IPS DF 6.9 (cell line): Measurements from ENCODE around the gene ZNF101.

Experiments used
- DNase-seq: peaks from one replicate; pipeline ENCODE4 v3.0.0-alpha.2; 2013; ENCODE audit warnings: low read depth, low spot score
- H3K27ac ChIP-seq: one replicate; pipeline ENCODE4 v1.5.1; 2013; ENCODE audit warnings: low read length, control low read depth
- H3K27me3 ChIP-seq: 2 replicates; pipeline ENCODE4 v1.6.1; 2013; ENCODE audit warnings: mild to moderate bottlenecking, low read length; ENCODE audit not compliant: control insufficient read depth, insufficient read depth
- H3K36me3 ChIP-seq: 2 replicates; pipeline ENCODE4 v1.6.1; 2013; ENCODE audit warnings: low read length; ENCODE audit not compliant: control insufficient read depth, insufficient read depth
- H3K4me1 ChIP-seq: 2 replicates; pipeline ENCODE4 v1.6.1; 2013; ENCODE audit warnings: low read length; ENCODE audit not compliant: control insufficient read depth, insufficient read depth
- H3K4me3 ChIP-seq: 2 replicates; pipeline ENCODE4 v1.5.1; 2013; ENCODE audit warnings: mild to moderate bottlenecking, low read length
- H3K9me3 ChIP-seq: 2 replicates; pipeline ENCODE4 v1.6.1; 2013; ENCODE audit warnings: low read length, inconsistent platforms; ENCODE audit not compliant: control insufficient read depth, insufficient read depth
- WGBS: extraction: QIAGEN DNeasy Blood & Tissue Kit; methylation state at CpG from one replicate; pipeline ENCODE4 v1.1.7; 2013; ENCODE audit warnings: mixed read lengths, missing lambda C conversion rate; ENCODE audit not compliant: insufficient read length, insufficient coverage; 5-methylcytosine and 5-hydroxymethylcytosine counted together

Gene ZNF101

DNA sequence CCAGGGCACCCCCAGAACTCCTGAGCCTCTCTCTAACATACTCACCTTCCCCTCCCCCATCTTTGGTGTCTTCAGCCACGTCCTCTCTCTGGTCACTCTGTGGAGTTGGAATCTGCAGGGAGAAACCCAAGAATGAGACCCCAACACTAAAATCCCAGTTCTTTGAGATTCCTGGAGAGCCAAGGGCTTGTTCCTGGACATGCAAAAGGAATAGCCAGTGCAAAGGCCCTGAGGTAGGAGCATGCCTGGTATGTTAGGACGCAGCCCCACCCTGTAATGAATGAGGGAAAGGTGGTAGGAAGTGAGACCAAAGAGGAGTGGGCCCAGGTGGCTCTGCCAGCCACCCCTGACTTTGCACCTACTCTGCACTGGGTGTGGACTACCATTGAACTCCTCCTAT lies 38.2 kb upstream of the ZNF101 start:
- Histone ChIP-seq H3K4me3 (no peak overlapping the region), H3K27ac (no peak overlapping the region), H3K4me1 (peaks cover 6% of the 10 kb centered on the region), H3K36me3 (peaks cover 13% of the 10 kb centered on the region), H3K27me3 (no peaks in the 10 kb centered on the region), H3K9me3 (no peaks in the 10 kb centered on the region)
- DNase-seq = no peak
- WGBS = no CpG with 5 or more reads among the region's 2 CpGs

DNA sequence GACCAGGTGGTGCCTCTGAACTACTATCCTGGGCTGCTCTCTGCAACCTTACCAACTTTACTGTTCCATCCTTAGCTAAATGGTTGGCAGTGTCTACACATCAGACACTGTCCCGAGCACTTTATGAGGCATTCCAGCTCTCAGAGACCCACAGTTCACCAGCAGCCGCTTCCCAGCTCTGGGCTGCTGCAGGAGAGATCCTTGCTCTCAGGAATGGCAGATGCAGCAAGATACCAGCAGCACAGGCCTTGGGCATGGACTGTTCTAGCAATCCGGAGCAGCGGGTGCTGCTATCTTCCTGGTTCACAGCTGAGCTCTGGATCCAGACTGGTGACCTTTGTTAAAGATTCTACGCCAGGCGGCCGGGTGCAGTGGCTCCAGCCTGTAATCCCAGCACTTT lies 37.3 kb upstream of the ZNF101 start:
- Histone ChIP-seq H3K27ac (no peak overlapping the region), H3K4me3 (no peak overlapping the region), H3K4me1 (peaks cover 6% of the 10 kb centered on the region), H3K27me3 (no peaks in the 10 kb centered on the region), H3K9me3 (no peaks in the 10 kb centered on the region), H3K36me3 (peaks cover 13% of the 10 kb centered on the region)
- no peak for DNase-seq
- no CpG with 5 or more reads among the region's 7 CpGs for WGBS

- Histone ChIP-seq H3K27ac (no peak overlapping the region), H3K4me1 (peaks cover 1% of the 10 kb centered on the region; the same call in 1 of the 2 replicates), H3K4me3 (no peak overlapping the region), H3K27me3 (no peaks in the 10 kb centered on the region), H3K36me3 (peaks cover 15% of the 10 kb centered on the region), H3K9me3 (no peaks in the 10 kb centered on the region)
- no CpG with 5 or more reads among the region's 5 CpGs for WGBS
- no peak for DNase-seq
Observed at GRCh38 chr19:19632661-19633060, 36.0 kb upstream of the ZNF101 start.

DNA sequence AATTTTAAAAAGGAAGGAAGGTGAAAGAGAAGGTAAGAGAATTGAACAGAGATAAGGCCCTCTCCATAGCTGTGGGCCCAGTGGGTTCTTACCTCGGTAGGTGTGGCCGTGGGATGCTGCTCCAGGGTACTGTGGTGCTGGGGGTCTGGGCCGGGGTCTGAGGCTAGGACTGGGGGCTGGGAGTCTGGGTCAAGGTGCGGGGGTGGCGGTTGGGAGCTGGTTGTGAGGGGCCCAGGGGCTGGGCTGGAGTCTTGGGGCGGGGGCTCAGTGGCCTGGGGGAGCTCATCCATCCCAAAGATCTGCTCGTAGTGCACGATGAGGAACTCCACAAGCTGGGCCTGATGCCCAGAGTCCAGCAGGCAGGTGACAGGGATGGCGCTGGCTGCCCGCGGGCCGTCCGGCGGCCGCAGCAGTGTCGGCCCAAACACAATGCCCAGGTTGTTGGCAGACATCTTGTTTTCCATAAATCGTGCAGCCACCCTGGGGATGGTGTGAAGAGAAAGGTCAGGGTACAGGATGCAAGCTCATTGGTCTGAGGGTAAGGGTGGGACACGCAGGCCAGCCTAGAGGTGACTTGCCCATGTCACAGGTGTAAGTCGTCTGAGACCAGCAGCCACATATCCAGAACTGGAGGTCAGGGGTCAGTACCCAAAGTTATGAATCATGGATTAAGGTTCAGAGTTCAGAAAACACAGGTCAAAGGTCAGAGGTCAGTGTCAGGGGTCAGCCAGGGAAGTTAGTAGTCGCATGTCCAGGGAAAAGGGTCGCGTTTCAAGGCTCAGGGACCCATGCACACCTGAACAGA lies 34.7 kb upstream of the ZNF101 start:
- Histone ChIP-seq H3K4me1 (peaks cover 3% of the 10 kb centered on the region; the same call in 1 of the 2 replicates), H3K36me3 (peaks cover 15% of the 10 kb centered on the region), H3K27me3 (no peaks in the 10 kb centered on the region), H3K9me3 (no peaks in the 10 kb centered on the region), H3K27ac (no peak overlapping the region), H3K4me3 (no peak overlapping the region)
- no peak for DNase-seq
- no CpG with 5 or more reads among the region's 22 CpGs for WGBS

- DNase-seq = no peak
- no CpG with 5 or more reads among the region's 36 CpGs for WGBS
- Histone ChIP-seq H3K4me1 (peaks cover 3% of the 10 kb centered on the region; the same call in 1 of the 2 replicates), H3K27ac (no peak overlapping the region), H3K36me3 (peaks cover 15% of the 10 kb centered on the region), H3K27me3 (no peaks in the 10 kb centered on the region), H3K9me3 (no peaks in the 10 kb centered on the region), H3K4me3 (no peak overlapping the region; the same call in 1 of the 2 replicates)
Observed at GRCh38 chr19:19634516-19635312, 33.9 kb upstream of the ZNF101 start.

DNA sequence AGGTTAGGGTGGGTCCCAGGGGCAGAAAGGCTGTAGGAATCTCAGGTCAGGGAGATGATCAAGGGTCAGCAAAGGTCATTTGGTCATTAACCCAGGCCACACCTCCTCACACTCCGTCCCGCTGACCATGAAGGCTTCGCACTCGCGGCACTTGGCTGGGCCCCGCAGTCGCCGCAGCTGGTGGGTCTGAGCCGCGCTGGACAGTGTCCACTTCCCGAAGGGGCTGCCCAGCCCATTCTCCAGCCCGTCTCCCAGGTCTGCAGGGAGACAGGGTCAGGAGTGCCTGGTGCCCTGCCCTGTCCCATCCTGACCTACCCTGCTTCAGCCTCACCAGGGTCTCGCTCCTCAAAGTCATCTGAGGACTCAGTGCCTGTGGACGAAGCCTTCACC lies 33.3 kb upstream of the ZNF101 start:
- Histone ChIP-seq H3K9me3 (no peaks in the 10 kb centered on the region), H3K4me3 (no peak overlapping the region), H3K27me3 (no peaks in the 10 kb centered on the region), H3K36me3 (peaks cover 15% of the 10 kb centered on the region), H3K27ac (no peak overlapping the region), H3K4me1 (peaks cover 3% of the 10 kb centered on the region; the same call in 1 of the 2 replicates)
- no CpG with 5 or more reads among the region's 14 CpGs for WGBS
- DNase-seq = no peak

DNA sequence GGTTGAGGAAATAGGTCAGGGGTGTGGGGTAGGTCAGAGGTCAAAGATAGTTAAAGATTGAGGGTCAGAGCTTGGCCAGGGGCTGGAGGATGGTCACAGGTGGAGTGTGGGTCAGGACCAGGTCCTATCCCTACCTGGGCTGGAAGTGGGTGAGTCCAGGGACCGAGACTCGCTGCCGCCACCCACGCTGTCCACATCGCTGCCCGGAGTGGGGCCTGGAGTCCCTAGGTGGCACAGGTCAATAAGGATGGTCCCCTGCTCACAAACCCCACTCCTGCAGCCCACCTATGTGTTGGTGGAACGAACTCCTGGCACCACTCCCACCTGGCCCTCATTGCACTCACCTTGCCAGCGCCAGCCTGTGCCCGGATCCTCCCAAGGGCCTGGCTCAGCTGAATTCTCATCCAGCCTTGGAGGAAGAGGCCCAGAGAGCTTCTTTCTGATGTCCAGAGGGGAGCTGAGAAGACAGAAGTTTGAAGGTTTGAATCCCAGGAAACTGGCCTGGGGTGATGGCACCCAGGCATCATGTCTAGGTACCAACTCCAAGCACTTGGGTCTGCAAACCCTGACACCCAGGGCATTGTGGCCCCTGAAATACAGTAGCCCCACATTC lies 32.0 kb upstream of the ZNF101 start:
- DNase-seq = no peak
- Histone ChIP-seq H3K27ac (no peak overlapping the region), H3K4me1 (peaks cover 3% of the 10 kb centered on the region; the same call in 1 of the 2 replicates), H3K36me3 (peaks cover 15% of the 10 kb centered on the region), H3K9me3 (no peaks in the 10 kb centered on the region), H3K4me3 (no peak overlapping the region), H3K27me3 (no peaks in the 10 kb centered on the region)
- no CpG with 5 or more reads among the region's 9 CpGs for WGBS

DNA sequence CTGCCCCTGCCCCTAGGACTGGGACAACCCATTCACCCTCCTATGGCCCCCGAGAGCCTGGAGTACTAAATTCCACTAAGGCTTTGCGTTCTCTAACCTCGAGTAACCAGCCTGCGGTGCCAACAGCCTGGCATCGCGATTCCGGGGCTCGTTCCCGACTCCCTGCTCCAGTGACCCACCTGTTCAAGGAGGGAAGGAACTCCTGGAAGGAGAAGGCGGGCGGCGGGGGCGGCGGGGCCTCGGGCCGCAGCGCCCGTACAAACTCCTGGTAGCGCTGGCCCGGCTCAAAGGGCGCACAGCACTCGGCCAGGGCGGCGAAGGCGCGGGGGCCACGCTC lies 31.5 kb upstream of the ZNF101 start:
- no CpG with 5 or more reads among the region's 27 CpGs for WGBS
- Histone ChIP-seq H3K27ac (no peak overlapping the region), H3K4me1 (peaks cover 3% of the 10 kb centered on the region; the same call in 1 of the 2 replicates), H3K4me3 (no peak overlapping the region), H3K9me3 (no peaks in the 10 kb centered on the region), H3K36me3 (peaks cover 15% of the 10 kb centered on the region), H3K27me3 (no peaks in the 10 kb centered on the region)
- no peak for DNase-seq

DNA sequence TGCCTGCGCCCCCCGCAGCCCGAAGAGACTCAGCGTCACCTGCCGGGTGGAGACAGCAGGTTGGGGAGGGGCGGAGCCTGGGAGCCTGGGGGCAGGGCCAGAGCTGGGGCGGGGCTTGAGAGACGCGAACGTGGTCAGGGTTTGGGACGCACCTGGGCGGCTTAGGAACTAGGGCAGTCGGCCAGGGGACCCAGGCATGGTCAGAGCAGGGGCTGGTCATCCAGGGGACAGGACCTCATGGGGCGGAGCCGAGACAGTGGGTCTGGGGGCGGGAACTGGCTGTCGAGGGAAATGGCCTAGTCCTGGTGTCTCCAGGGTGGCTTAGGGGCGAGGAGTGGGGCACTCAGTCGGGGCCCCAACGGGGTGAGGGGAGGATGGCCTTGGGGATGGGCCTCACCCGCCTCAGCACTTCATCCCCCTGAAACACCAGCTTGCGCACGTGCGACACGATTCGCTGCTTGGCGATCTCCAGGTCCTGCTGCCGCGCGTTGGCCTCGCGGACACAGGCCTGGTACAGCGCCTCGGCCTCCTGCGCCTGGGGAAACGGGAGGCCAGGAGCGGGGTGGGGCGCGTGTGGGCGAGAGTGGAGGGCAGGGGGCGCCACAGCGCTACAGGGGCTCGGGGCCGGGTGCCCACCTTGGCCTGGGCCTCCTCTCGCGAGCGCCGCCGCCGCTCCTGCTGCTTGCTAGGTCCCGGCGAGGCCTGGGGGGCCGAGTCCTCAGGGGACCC lies 31.0 kb upstream of the ZNF101 start:
- peaks cover 14% of the 10 kb centered on the region for H3K36me3 ChIP-seq
- no CpG with 5 or more reads among the region's 53 CpGs for WGBS
- peak; percentile 52 for DNase-seq

More for the DNA sequence above, 31.0 kb upstream of the ZNF101 start:
- Histone ChIP-seq H3K4me1 (peaks cover 6% of the 10 kb centered on the region), H3K9me3 (no peaks in the 10 kb centered on the region), H3K27ac (no peak overlapping the region), H3K27me3 (no peaks in the 10 kb centered on the region), H3K4me3 (no peak overlapping the region)
